Mesendoderm (in vitro differentiated cells): Measurements from ENCODE around the gene AGT.

ENCODE experiments used
- DNase-seq: peaks from one replicate; pipeline ENCODE4 v3.0.0; 2013
- H2AK5ac ChIP-seq: 2 replicates; pipeline ENCODE4 v1.6.1; 2013; ENCODE audit warnings: low read length, inconsistent platforms
- H2BK120ac ChIP-seq: 2 replicates; pipeline ENCODE4 v1.6.1; 2013; ENCODE audit warnings: low read depth, mild to moderate bottlenecking, low read length, moderate library complexity, mixed read lengths
- H2BK15ac ChIP-seq: replicated peaks from 2 replicates; pipeline ENCODE4 v1.6.1; 2013; ENCODE audit warnings: low read depth, mild to moderate bottlenecking, moderate library complexity
- H2BK5ac ChIP-seq: 2 replicates; pipeline ENCODE4 v1.6.1; 2013; ENCODE audit warnings: low read length, inconsistent platforms
- H3K18ac ChIP-seq: 2 replicates; pipeline ENCODE4 v1.6.1; 2013; ENCODE audit warnings: mild to moderate bottlenecking, low read length, mixed read lengths
- H3K23ac ChIP-seq: one replicate; pipeline ENCODE4 v1.6.1; 2013; ENCODE audit warnings: low read length
- H3K27ac ChIP-seq: 2 replicates; pipeline ENCODE4 v1.5.1; 2013; ENCODE audit warnings: low read depth, mild to moderate bottlenecking, inconsistent platforms, low read length, moderate library complexity
- H3K27me3 ChIP-seq: 2 replicates; pipeline ENCODE4 v1.6.1; 2013; ENCODE audit warnings: low read length, control low read depth, mild to moderate bottlenecking, inconsistent platforms; ENCODE audit not compliant: insufficient read depth, poor library complexity
- H3K36me3 ChIP-seq: 2 replicates; pipeline ENCODE4 v1.6.1; 2013; ENCODE audit warnings: low read length, inconsistent platforms; ENCODE audit not compliant: control insufficient read depth, insufficient read depth
- H3K4ac ChIP-seq: one replicate; pipeline ENCODE4 v1.6.1; 2013; ENCODE audit warnings: low read depth, mild to moderate bottlenecking, low read length, moderate library complexity
- H3K4me1 ChIP-seq: 2 replicates; pipeline ENCODE4 v1.6.1; 2013; ENCODE audit warnings: low read depth, low read length, inconsistent platforms; ENCODE audit not compliant: control insufficient read depth
- H3K4me2 ChIP-seq: 2 replicates; pipeline ENCODE4 v1.6.1; 2013; ENCODE audit warnings: low read length
- H3K4me3 ChIP-seq: 2 replicates; pipeline ENCODE4 v1.5.1; 2013; ENCODE audit warnings: mild to moderate bottlenecking, low read length
- H3K56ac ChIP-seq: one replicate; pipeline ENCODE4 v1.6.1; 2013; ENCODE audit warnings: low read length
- H3K79me1 ChIP-seq: 2 replicates; pipeline ENCODE4 v1.6.1; 2013; ENCODE audit warnings: low read length, inconsistent platforms
- H3K79me2 ChIP-seq: 2 replicates; pipeline ENCODE4 v1.6.1; 2013; ENCODE audit warnings: mild to moderate bottlenecking, low read length; ENCODE audit not compliant: control insufficient read depth, insufficient read depth
- H3K9ac ChIP-seq: 2 replicates; pipeline ENCODE4 v1.6.1; 2013; ENCODE audit warnings: low read length, inconsistent platforms
- H4K5ac ChIP-seq: one replicate; pipeline ENCODE4 v1.6.1; 2013; ENCODE audit warnings: low read length
- H4K8ac ChIP-seq: one replicate; pipeline ENCODE4 v1.6.1; 2013; ENCODE audit warnings: low read depth, mild to moderate bottlenecking, control low read depth, low read length, moderate library complexity
- WGBS: extraction: QIAGEN DNeasy Blood & Tissue Kit; methylation state at CpG from one replicate; pipeline ENCODE4 v1.1.7; 2013; ENCODE audit warnings: low lambda C conversion rate, missing lambda C conversion rate; ENCODE audit not compliant: insufficient coverage; ENCODE audit errors: extremely low coverage; 5-methylcytosine and 5-hydroxymethylcytosine counted together

Gene AGT

DNA sequence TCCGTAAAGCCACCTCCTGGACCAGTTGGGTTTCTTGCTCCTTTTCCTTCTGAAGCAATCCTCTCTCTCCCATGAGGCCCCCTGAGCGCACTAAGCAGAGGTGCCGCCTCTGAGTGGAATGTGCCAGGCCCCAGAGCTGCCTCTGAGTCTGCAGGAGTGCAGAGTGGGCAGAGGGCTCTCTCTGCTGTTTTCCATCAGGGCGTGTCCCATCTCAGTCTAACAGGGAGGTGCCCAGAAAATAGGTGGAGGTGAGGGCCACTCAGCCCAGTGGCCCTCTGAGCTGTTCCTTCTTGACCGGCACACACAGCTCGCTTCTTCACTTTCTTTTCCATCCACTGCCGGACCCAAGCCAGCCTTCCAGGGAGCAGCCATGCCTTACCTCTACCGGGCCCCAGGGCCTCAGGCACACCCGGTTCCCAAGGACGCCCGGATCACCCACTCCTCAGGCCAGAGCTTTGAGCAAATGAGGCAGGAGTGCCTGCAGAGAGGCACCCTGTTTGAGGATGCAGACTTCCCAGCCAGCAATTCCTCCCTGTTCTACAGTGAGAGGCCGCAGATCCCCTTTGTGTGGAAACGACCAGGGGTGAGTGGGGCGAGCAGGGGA, 33.3 kb upstream of the AGT start, which contains the start of gene CAPN9:
CAPN9 (plus strand) TSS at position 262 of the 604 bp plus-strand sequence; CDS start at position 371, 109 bp downstream.
- H3K79me2 ChIP-seq: no peaks in the 10 kb centered on the region
- H4K5ac ChIP-seq: no peak within 1 kb of the TSS
- WGBS: no CpG with 5 or more reads among the region's 14 CpGs
- H3K18ac ChIP-seq: no peak within 1 kb of the TSS
- H3K36me3 ChIP-seq: no peaks in the 10 kb centered on the region
- no peak within 1 kb of the TSS for H2BK120ac ChIP-seq
- H4K8ac ChIP-seq: no peak within 1 kb of the TSS
- H3K56ac ChIP-seq: no peak within 1 kb of the TSS
- DNase-seq: no peak
- no peak within 1 kb of the TSS for H3K4ac ChIP-seq
- H3K4me1 ChIP-seq: peaks cover 7% of the 10 kb centered on the region
- H3K27ac ChIP-seq: no peak within 1 kb of the TSS
- H3K27me3 ChIP-seq: no peaks in the 10 kb centered on the region
- no peak within 1 kb of the TSS for H3K23ac ChIP-seq
- H3K9ac ChIP-seq: no peak within 1 kb of the TSS
- H3K4me3 ChIP-seq: no peak within 1 kb of the TSS
- no peaks in the 10 kb centered on the region for H3K79me1 ChIP-seq
- no peak within 1 kb of the TSS for H2BK15ac ChIP-seq
- no peak within 1 kb of the TSS for H3K4me2 ChIP-seq
- H2AK5ac ChIP-seq: no peak within 1 kb of the TSS
- no peak within 1 kb of the TSS for H2BK5ac ChIP-seq

DNA sequence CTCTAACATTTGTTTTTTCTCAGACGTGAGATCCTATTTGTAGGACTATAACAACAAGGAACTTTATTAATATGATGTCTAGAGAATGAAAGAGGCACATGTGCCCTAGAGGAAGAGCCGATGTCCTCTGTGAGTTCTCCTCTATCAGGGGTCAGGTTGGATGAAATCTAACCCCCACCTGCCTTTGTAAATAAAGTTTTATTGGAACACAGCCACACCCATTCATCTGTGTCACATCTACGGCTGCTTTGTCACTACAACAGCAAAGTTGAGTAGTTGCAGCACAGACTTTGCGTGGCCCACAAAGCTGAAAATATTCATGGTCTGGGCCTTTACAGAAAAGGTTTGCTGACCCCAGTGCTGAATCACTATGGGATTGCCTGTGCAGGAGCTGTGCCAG, 32.7 kb upstream of the AGT start:
- Histone ChIP-seq H2BK120ac (no peak overlapping the region), H3K79me1 (no peaks in the 10 kb centered on the region), H3K4me1 (peaks cover 3% of the 10 kb centered on the region), H3K23ac (no peak overlapping the region), H3K18ac (no peak overlapping the region), H4K5ac (no peak overlapping the region), H2BK5ac (no peak overlapping the region), H3K4ac (no peak overlapping the region), H2BK15ac (no peak overlapping the region), H3K27ac (no peak overlapping the region), H3K27me3 (no peaks in the 10 kb centered on the region), H3K56ac (no peak overlapping the region), H3K4me3 (no peak overlapping the region), H3K4me2 (no peak overlapping the region), H3K36me3 (no peaks in the 10 kb centered on the region), H2AK5ac (no peak overlapping the region), H3K9ac (no peak overlapping the region), H4K8ac (no peak overlapping the region), H3K79me2 (no peaks in the 10 kb centered on the region)
- no CpG with 5 or more reads among the region's 4 CpGs for WGBS
- no peak for DNase-seq

DNA sequence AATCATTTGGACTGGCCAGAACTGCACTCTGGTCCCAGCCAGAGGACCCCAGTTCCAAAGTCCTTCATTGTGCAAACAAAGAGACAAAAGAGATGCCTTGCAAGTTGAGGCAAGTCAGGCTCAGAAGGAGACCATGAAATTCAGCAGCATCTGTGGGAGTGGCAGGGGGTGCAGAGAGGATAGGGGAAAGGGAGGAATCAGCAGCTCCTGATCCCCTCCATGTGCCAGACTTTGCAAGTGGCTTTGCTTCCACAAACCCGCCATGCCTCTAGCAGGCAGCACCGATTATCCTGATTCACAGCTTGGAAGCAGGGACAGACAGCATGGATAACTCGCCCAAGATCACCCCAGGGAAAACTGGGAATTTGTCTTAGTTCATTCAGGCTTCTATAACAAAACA, 31.1 kb upstream of the AGT start:
- no peak for DNase-seq
- H3K18ac ChIP-seq: no peak overlapping the region
- no peak overlapping the region for H2BK5ac ChIP-seq
- no peak overlapping the region for H3K27ac ChIP-seq
- H3K4me1 ChIP-seq: peaks cover 2% of the 10 kb centered on the region
- no peak overlapping the region for H3K9ac ChIP-seq
- no peak overlapping the region for H3K4ac ChIP-seq
- H3K79me1 ChIP-seq: no peaks in the 10 kb centered on the region
- no peaks in the 10 kb centered on the region for H3K36me3 ChIP-seq
- H3K27me3 ChIP-seq: no peaks in the 10 kb centered on the region
- H3K4me2 ChIP-seq: no peak overlapping the region
- H2BK120ac ChIP-seq: no peak overlapping the region
- no peaks in the 10 kb centered on the region for H3K79me2 ChIP-seq
- no peak overlapping the region for H3K23ac ChIP-seq
- no peak overlapping the region for H2BK15ac ChIP-seq
- no peak overlapping the region for H2AK5ac ChIP-seq
- no peak overlapping the region for H4K5ac ChIP-seq
- H3K56ac ChIP-seq: no peak overlapping the region
- WGBS: no CpG with 5 or more reads among the region's 3 CpGs
- H3K4me3 ChIP-seq: no peak overlapping the region
- H4K8ac ChIP-seq: no peak overlapping the region

DNA sequence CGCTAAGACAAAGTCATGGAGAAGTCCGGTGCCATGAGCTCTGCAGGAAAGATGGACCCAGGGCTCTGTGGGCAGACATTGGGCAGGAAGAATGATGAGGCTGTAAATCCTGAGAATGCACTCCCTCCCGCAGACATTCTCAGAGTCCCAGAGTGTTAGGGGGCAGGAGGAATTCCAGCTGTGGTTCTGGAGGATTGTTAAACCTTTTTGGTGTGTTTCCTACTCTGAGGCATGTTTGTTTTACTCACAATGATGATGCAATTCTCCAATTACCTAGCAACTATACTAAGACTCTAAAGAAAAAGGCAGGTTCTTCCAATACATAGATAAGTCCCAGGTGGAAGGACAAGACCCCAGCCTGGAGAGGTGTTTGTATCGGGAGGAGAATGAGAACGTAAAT, 30.5 kb upstream of the AGT start:
- no CpG with 5 or more reads among the region's 5 CpGs for WGBS
- Histone ChIP-seq H4K5ac (no peak overlapping the region), H2BK120ac (no peak overlapping the region), H2BK15ac (no peak overlapping the region), H3K56ac (no peak overlapping the region), H3K79me2 (no peaks in the 10 kb centered on the region), H3K27me3 (no peaks in the 10 kb centered on the region), H3K4ac (no peak overlapping the region), H3K9ac (no peak overlapping the region), H3K4me2 (no peak overlapping the region), H3K18ac (no peak overlapping the region), H3K23ac (no peak overlapping the region), H2BK5ac (no peak overlapping the region), H3K4me1 (no peaks in the 10 kb centered on the region), H3K79me1 (no peaks in the 10 kb centered on the region), H3K36me3 (no peaks in the 10 kb centered on the region), H4K8ac (no peak overlapping the region), H3K27ac (no peak overlapping the region), H2AK5ac (no peak overlapping the region), H3K4me3 (no peak overlapping the region)
- peak; percentile 39 for DNase-seq

DNA sequence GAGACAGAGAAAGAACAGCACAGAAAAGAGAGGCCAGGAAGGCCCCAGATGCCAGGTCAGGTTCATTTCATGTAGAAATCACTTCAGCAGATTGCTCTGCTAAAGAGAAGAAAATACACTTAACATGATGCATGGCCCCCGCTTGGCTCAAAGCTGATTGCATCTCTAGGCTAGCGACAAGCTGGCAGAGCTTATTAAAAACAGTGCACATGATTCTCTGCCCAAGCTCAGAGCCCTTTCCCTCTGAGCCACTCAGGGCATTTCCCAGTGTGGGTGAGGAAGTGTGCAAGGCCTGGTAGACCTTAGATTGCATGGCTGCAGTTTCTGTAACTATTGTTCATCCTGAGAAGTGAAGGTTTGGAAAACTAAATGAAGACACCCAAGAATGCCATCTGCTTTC, 30.0 kb upstream of the AGT start:
- no peak overlapping the region for H2BK5ac ChIP-seq
- H2AK5ac ChIP-seq: no peak overlapping the region
- no peak overlapping the region for H2BK120ac ChIP-seq
- H3K79me1 ChIP-seq: no peaks in the 10 kb centered on the region
- no peak overlapping the region for H3K4me3 ChIP-seq
- WGBS: no CpG with 5 or more reads among the region's 2 CpGs
- H3K27me3 ChIP-seq: no peaks in the 10 kb centered on the region
- H3K4ac ChIP-seq: no peak overlapping the region
- H4K5ac ChIP-seq: no peak overlapping the region
- no peaks in the 10 kb centered on the region for H3K79me2 ChIP-seq
- no peak overlapping the region for H3K18ac ChIP-seq
- no peak overlapping the region for H3K4me2 ChIP-seq
- H3K4me1 ChIP-seq: no peaks in the 10 kb centered on the region
- no peak for DNase-seq
- H3K9ac ChIP-seq: no peak overlapping the region
- no peak overlapping the region for H3K56ac ChIP-seq
- no peak overlapping the region for H3K27ac ChIP-seq
- no peak overlapping the region for H2BK15ac ChIP-seq
- H4K8ac ChIP-seq: no peak overlapping the region
- no peak overlapping the region for H3K23ac ChIP-seq
- H3K36me3 ChIP-seq: no peaks in the 10 kb centered on the region
